SU-DHL-6 (cell line): ENCODE results near the gene HS3ST6.
"Not testable (repeated sequence)": the region's sequence is repeated elsewhere in the genome, so short reads cannot be mapped to it uniquely, and the experiment has no call there.

Experiments
- CTCF ChIP-seq: fragments of 200-600 bp; sonication (generic); IDR thresholded peaks from one replicate; pipeline ENCODE4 v1.5.1; 2017; ENCODE audit warnings: antibody characterized with exemption, mild to moderate bottlenecking, low read length, moderate library complexity; ENCODE audit not compliant: insufficient read depth, poor library complexity, severe bottlenecking
- EZH2phosphoT487 ChIP-seq: fragments of 200-600 bp; sonication (generic), shearing (Covaris generic); conservative IDR thresholded peaks from 2 replicates; pipeline ENCODE4 v1.6.1; 2018; ENCODE audit warnings: mild to moderate bottlenecking, antibody characterized with exemption, low read length, moderate library complexity, mixed read lengths

- TF ChIP-seq CTCF, EZH2phosphoT487: not testable (repeated sequence)
Measured at GRCh38 chr16:1939833-1940232, 21.6 kb upstream of the HS3ST6 start.
